Fibroblast of lung (primary cell): ENCODE data around the gene SURF1.

Source experiments
- EZH2 ChIP-seq: IDR thresholded peaks from 2 replicates; pipeline ENCODE4 v1.5.1; 2012; ENCODE audit warnings: low read length, control low read depth, mild to moderate bottlenecking; ENCODE audit errors: missing control alignments
- TF ChIP-seq, protein P1 (sequence below), 2 donors: IDR thresholded peaks in 1 of 2; conservative IDR thresholded peaks in 1 of 2; 1 replicate in 1 of 2; 2 replicates in 1 of 2; pipeline ENCODE4 v1.5.1; 2011 to 2012; ENCODE audit warnings: low read length in 2 of 2, control low read depth in 1 of 2, inconsistent platforms in 1 of 2, low read depth in 1 of 2, mild to moderate bottlenecking in 1 of 2

DNA sequence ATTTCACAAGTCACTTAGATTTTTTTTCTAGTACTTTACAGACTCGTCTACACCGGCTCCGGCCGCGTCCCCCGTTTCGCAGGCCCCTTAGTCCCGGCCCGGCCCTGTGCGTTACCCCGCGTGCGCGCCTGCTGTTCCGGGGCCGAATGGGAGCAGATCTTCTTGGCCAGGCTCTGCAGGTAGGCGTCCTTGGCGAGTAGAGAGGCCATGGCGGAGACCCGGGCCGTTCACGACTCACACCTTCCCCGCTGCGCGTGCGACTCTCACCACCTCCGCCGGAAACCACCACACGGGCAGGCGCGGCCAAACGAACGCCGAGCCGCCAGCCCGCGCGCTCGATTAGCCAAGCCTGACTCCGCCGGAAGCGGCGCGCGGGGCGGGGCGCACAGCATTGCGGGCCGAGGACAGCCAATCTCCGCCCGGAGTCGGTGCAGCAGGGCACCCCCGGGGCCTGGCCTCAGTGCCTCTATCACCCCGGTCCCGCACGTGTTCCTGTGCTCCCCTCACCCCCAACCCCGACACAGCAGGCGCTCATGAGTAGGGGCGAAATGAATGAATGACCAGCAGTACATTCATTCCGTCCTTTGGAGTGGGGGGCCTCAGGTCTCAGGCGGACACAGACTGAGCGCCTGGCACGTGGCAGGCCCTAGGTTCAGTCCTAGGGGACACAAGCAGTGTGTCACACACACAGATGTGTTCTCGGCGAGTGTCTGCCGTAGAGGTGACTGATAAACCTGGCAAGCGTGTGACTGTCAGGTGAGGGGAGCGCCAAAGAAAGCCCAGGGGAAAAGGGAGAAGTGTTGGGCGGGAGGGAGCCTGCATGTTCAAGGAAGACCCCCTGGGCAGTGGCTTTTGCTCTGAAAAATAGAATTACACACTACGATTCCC lies 20.1 kb downstream of the SURF1 start, which contains the start of gene SURF6:
- TF ChIP-seq, protein P1, sequence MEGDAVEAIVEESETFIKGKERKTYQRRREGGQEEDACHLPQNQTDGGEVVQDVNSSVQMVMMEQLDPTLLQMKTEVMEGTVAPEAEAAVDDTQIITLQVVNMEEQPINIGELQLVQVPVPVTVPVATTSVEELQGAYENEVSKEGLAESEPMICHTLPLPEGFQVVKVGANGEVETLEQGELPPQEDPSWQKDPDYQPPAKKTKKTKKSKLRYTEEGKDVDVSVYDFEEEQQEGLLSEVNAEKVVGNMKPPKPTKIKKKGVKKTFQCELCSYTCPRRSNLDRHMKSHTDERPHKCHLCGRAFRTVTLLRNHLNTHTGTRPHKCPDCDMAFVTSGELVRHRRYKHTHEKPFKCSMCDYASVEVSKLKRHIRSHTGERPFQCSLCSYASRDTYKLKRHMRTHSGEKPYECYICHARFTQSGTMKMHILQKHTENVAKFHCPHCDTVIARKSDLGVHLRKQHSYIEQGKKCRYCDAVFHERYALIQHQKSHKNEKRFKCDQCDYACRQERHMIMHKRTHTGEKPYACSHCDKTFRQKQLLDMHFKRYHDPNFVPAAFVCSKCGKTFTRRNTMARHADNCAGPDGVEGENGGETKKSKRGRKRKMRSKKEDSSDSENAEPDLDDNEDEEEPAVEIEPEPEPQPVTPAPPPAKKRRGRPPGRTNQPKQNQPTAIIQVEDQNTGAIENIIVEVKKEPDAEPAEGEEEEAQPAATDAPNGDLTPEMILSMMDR (conservative IDR thresholded peaks at IDR 0.05 in 1 of 2, IDR thresholded peaks at IDR 0.05 in 1 of 2; ENCODE audit: low read depth in 1 of 2, low read length in 2 of 2): no peak
- TF ChIP-seq EZH2: no peak
